ENCODE results near the gene ARNT2.

ARNT2 gene

DNA sequence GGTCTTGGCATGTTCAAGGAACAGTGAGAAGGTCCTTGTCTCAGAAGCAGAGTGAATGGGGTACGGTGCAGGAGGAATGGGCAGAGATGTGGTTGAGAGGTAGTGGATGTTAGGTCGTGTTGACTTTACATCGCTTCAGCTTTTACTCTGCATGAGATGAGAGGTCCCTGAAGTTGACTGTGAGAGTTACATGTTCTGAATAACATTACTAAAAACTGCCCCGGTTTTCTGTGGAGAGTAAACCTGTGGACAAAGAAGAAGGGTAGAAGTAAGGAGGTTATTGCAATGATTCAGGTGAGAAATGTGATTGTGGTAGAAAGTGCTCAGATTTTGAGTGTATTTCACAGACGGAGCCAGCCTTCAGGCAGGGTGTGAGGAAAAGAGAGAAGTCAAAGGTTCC is 105.6 kb downstream of the ARNT2 start:
- no peak for TF ChIP-seq GATA2 (IDR thresholded peaks at IDR 0.05; ENCODE audit: low read depth, low read length)
- TF ChIP-seq GATA3 (IDR thresholded peaks at IDR 0.05; ENCODE audit: low read depth, low read length): no peak

DNA sequence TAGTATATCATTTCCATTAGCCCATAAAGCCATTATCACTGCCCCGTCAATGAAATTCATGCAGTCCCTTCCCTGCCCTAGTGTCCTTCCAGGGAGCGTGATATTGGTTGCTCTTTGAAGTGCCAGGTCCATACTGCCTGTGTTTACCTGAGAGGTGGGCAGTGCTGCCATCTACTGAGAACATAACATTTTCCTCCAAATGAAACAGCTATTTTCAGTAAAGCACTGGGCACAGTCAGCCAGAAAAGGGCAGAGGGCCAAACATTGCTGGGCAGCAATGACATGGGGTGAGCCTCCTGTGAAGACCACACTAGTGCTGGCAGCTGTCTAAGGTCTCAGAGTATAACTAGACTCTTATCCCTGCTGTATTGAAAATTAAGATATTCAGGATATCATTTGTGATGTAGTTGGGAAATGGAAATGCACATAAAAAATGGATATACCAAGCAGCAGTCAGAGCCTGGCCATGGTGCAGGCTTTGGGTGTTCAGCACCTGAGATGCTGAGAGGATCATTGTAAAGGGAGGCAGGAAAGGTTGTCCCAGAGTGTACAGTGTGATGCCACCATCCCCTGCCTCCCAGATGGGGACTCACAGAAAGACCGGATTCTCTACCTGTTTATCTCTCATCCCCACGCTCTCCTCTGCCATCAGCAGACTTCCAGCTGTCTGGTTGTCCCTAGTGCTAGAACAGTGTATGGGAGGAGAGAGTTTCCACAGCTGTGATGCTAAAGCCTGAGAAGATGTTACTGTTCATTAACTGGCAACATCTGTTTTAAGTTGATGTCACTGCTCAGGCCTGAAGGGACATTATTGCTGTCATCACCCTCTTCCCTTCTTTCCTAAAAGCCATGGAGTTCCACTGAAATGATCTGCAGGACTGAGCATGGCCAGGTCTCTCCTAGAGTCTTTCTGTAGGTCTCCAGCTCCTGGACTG is 108.8 kb downstream of the ARNT2 start:
- TF ChIP-seq GATA2 (IDR thresholded peaks at IDR 0.05; ENCODE audit: low read depth, low read length): no peak
- no peak for TF ChIP-seq GATA3 (IDR thresholded peaks at IDR 0.05; ENCODE audit: low read depth, low read length)

DNA sequence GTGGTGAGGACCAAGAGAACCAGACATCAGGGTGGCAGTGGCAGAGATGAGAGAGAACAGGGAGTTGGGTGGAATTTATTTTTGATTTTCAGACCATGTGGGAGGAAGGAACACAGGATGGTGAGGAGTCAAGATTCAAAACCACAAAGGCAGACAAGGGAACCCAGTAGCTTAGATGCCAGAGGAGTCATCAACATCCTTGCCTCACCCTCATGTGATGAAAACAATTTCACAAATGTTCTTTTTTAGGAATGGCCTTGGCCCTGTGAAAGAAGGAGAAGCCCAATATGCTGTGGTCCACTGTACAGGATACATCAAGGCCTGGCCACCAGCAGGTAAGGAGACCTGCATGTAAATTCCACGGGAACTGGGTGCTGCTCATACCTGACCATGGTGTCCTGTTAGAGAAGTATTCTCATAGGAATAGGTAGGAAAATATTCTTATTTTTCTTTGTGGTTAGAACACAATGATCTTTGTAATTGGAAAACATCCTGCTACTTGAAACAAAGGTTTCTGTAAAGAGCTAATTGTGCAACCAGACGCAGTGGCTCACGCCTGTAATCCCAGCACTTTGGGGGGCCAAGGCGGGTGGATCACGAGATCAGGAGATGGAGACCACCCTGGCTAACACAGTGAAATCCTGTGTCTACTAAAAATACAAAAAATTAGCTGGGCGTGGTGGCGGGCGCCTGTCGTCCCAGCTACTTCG is 110.0 kb downstream of the ARNT2 start:
- no peak for TF ChIP-seq GATA2 (IDR thresholded peaks at IDR 0.05; ENCODE audit: low read depth, low read length)
- no peak for TF ChIP-seq GATA3 (IDR thresholded peaks at IDR 0.05; ENCODE audit: low read depth, low read length)

DNA sequence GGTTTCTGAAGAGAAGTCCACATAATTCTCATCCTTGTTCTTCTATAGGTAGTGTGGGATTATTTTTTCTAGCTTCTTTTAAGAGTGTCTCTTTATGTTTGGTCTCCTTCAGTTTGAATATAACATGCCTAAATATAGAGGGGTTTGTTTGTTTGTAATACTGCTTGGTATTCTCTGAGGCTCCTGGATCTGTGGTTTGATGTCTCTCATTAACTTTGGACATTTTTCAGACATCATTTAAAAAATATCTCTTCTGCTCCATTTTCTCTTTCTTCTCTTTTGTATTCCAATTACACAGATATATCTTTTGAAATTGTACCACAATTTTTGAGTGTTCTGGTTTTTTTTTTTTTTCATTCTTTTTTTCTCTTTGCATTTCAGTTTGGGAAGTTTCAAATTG is 113.1 kb downstream of the ARNT2 start:
- no peak for TF ChIP-seq GATA3 (IDR thresholded peaks at IDR 0.05; ENCODE audit: low read depth, low read length)
- no peak for TF ChIP-seq GATA2 (IDR thresholded peaks at IDR 0.05; ENCODE audit: low read depth, low read length)

DNA sequence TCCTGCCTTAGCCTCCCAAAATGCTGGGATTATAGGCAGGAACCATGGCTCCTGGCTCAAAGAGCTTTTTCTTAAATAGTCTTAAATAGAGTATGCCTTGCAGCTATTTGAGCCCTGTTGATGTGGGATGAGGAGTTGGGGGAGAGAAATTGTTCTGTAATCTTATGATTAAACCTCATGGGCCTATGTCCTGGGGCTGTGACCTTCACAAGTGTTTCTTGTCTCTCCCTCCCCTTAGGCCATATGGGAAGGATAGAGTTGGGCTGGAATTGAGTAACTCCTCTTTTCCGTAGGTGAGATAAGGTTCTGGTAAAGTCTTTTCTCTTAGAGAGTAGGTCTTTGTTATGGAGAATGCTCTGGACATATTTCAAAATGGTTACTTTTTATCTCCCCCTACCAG is 114.3 kb downstream of the ARNT2 start:
- TF ChIP-seq GATA3 (IDR thresholded peaks at IDR 0.05; ENCODE audit: low read depth, low read length): no peak

DNA sequence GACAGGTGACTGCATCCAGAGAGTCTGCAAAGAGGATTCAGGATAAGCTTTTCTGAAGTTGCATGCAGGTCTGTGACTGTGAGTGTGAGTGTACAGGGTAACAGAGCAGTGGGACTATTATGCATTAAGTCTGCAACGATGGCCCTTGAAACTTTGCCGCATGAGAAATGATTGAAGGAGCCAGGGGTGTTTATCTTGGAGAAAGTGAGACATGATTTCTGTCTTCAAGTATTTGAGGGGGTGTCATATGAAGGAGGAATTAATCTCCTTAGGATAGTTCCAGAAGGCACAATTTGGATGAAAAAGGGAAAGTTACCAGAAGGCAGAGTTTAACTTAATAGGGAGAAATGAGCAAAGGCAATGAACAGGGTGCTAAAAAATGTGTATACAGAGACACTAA is 119.6 kb downstream of the ARNT2 start:
- no peak for TF ChIP-seq GATA2 (IDR thresholded peaks at IDR 0.05; ENCODE audit: low read depth, low read length)
- TF ChIP-seq GATA3 (IDR thresholded peaks at IDR 0.05; ENCODE audit: low read depth, low read length): no peak

DNA sequence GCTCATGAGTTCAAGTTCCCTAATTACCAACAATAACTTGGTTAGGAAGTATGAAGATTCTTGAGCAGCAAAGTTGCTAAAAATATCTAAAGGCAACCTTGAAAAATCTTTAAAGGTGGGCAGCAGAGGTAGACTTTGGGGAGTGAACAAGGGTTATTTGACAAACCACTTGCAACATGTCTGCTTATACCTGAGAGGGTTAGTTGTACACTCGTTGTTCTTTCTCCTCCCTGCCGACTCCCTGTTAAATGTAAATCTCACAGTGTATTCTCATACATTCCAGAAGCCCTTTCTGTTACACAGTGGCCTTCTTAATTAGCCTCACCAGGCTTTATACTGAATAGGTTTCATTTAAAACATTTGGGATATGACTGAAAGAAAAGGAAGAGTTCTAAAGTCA is 121.7 kb downstream of the ARNT2 start:
- TF ChIP-seq GATA3 (IDR thresholded peaks at IDR 0.05; ENCODE audit: low read depth, low read length): no peak
- no peak for TF ChIP-seq GATA2 (IDR thresholded peaks at IDR 0.05; ENCODE audit: low read depth, low read length)

DNA sequence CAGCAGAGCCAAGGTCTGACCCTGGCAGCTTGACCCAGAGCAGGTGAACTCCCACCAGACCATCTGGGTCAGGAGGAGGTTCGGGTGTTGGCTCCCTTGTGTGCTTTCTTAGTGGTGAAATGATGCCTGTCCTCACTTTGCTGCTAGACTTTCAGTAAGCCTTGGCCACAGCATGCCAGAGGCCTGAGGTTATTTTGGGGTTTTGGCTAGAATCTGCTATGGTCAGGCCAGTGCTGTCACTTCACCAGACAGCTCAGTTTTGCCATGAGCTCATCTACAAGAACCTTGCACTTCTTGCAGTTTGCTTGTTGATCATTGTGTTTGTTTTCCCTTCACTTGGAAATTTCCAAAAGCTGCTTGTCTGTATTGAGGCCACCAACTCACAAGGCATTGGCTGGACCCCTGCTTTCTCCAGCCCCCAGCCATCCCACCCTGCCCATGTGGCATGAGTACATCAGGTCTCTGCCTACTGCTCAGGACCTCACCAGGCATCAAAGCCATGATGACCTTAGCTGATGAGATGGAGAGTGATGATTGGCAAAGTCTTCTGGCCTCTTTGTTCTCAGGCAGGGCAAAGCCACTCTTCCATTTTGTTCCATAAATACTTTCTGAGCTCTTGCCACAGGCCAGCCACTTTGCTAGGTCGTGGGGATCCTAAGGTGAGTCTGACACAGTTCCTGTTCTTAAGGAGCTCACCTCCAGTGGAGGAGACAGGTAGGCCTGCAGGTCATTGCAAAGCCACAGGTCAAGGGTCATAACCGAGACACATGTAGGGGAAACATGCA is 122.6 kb downstream of the ARNT2 start:
- TF ChIP-seq GATA2 (IDR thresholded peaks at IDR 0.05; ENCODE audit: low read depth, low read length) (no peak), GATA3 (IDR thresholded peaks at IDR 0.05; ENCODE audit: low read depth, low read length) (no peak)

DNA sequence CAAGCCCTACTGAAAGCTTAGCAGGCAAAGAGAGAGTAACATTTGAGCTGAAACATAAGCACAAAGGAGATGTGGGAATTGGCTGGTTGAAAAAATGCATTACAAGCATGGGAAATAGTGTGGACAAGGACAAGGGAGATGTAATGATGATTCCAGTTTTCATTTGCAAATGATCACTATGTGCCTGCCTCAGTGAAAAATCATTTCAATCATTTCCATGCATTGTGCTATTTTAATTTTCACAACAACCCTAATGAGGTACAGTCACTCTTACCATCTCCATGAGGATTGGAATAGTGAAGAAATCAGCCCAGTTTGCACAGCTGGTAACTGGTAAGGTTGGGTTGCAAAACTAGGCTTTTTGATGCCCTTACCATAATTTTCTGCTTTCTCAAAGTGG is 123.2 kb downstream of the ARNT2 start:
- TF ChIP-seq GATA2 (IDR thresholded peaks at IDR 0.05; ENCODE audit: low read depth, low read length): no peak
- TF ChIP-seq GATA3 (IDR thresholded peaks at IDR 0.05; ENCODE audit: low read depth, low read length): no peak

DNA sequence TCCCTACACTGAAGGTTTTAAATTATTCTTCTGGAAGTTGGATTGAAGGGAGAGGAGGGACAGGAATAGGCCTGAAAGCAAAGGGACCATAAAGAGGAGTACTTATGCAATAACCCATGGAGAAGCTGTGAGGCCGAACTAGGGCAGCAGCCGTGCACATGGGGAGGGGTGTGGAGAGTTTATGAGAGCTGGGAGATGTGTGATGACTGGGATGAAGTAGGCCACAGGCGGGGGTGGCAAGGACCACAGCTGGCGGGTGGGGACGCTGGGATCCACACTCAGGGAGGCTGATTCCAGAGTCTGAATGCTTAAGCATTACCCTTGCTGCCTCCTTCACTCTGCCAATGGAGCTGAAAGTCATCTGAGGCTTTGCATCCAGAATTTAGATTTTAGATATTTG is 123.8 kb downstream of the ARNT2 start:
- TF ChIP-seq GATA2 (IDR thresholded peaks at IDR 0.05; ENCODE audit: low read depth, low read length) (no peak), GATA3 (IDR thresholded peaks at IDR 0.05; ENCODE audit: low read depth, low read length) (no peak)

DNA sequence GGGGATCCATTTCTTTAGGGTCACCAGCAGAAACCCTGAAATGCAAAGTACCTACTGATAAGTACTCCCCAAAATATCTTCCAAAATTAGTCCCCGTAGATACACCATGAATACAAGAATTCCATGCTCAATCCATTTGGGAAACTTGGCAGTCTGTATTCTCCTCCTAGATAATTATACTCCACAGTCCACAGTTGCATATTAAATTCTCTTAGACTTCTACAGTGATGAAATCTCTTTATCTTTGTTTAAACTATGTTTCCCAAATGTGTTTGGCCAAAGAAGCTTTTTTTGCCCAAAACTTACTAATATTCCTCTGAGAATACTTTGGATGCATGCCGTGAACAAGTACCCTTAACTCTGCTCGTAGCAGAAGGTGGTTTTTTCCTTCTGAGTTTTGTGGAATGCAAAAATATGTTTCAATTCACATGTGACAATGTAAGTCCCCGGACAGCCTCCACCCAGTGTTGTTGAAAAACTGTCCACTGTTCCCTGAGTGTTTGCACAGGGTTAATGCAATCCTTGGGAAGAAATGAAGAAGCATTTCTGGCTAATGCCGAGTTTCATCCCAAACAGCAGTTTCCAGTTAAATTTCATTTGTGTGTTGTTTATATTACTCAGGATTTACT is 126.7 kb downstream of the ARNT2 start:
- TF ChIP-seq GATA2 (IDR thresholded peaks at IDR 0.05; ENCODE audit: low read depth, low read length) (no peak), GATA3 (IDR thresholded peaks at IDR 0.05; ENCODE audit: low read depth, low read length) (no peak)

DNA sequence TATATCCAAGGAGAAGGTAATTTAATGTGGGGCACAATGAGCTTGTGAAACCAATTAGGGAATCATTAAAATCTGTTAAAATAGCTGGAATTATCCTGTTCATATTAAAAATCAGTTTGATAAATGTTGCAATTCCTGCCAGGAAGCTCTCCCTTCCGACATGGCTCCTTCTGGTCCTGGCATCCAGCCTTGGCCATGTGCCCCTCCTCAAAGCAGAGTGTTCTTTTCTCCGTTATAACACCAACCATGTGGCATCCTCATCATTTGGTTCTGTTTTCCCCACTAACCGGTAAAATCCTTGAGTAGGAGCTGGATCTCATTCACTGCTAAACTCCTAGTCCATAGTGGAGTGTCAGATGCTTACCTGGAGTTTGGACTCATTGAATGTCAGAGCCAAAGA is 127.2 kb downstream of the ARNT2 start:
- TF ChIP-seq GATA2 (IDR thresholded peaks at IDR 0.05; ENCODE audit: low read depth, low read length) (no peak), GATA3 (IDR thresholded peaks at IDR 0.05; ENCODE audit: low read depth, low read length) (no peak)

DNA sequence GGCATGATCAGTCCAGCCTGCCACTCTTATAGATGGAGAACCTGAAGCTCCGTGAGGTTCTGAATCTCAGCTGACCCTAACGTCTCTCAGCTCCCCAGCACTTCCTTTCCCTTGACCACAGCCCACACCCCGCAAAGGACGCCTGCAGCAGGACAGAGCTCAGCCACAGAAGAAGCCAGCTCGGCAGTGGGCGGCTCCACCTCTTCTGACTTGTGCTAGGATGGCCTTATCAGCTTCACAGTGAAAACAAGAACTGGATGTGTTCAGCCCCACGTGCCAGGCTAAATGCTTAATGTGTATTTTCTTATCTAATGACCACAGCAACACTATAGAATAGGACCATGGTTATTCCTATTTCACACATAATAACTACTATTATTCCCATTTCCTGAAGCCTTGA is 127.6 kb downstream of the ARNT2 start:
- no peak for TF ChIP-seq GATA2 (IDR thresholded peaks at IDR 0.05; ENCODE audit: low read depth, low read length)
- no peak for TF ChIP-seq GATA3 (IDR thresholded peaks at IDR 0.05; ENCODE audit: low read depth, low read length)

DNA sequence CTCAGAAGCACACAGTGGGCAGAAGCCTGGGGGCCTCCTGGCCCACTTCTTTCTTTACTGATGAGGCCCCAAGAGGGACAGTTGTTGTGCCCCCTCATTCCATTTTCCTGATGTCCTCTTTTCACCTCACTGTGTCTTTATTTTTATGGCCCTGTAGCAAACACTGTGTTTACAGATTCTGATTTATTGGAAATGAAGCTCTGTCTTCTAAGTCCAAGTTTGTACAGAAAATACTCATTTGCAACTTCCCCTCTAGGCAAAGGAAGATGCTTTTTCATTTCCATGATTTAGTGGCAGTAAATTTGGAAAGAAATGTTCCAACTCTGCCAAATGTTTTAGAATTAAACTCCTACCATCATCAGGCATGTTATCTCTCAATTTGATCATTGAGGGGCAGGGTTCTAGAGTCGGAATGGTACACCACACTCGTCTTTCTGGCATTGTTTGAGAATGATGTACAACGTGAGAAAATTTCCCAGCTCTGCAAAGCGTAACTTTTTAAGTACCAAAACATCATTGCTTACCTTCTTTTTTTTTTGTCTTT is 129.7 kb downstream of the ARNT2 start:
- TF ChIP-seq GATA3 (IDR thresholded peaks at IDR 0.05; ENCODE audit: low read depth, low read length): no peak
- no peak for TF ChIP-seq GATA2 (IDR thresholded peaks at IDR 0.05; ENCODE audit: low read depth, low read length)
